Amniotic epithelial cell (primary cell): ENCODE data around the gene RALB.

ENCODE experiments used
- DNase-seq: peaks from one replicate; pipeline ENCODE4 v3.0.0-alpha.2; 2010; ENCODE audit warnings: low read depth

The RALB gene

DNA sequence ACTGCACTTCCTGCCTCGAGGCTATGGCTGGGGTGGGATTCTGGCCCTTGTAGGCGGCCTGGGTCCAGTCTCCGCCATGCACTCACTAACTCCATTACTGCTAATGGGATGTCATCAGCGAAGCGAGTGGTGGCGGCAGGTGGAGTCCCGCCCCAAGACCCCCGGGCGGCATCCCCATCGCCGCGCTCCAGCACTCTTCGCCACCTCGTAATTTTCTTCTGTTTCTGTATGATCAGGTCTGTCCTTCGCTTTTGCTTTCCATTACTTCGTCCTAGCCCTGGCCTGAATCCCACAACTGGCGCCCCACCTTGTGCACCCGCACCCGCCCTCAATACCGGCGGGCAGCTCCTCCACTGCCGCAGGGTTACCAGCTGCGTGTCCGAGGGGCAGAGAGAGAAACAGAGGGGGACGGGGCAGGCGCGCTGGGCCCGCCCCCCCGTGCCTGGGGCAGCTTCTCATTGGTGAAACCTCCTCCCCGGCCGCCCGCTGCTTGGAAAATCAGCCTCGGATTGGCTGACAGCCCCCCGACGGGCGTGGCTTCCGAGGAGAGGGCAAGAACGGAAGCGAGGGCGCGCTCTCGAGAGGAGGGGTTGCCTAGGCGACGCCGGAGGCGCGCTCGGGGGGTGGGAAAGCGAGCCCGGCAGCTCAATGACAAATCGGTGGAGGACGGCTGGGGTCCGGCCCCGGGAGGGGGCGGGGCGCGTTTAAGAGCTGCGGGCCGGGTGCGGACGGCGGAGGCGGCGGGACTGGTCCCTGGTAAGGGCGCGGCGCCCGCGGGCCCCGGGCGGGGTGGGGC is at the start of gene RALB:
Gene RALB, plus strand, starts transcription at position 628 of the 796 bp plus-strand sequence. CDS start 25,813 bp downstream, outside the sequence.
- DNase-seq = peak; percentile 96

- DNase-seq = no peak
Observed at GRCh38 chr2:120203251-120204021, 49.2 kb upstream of the RALB start.

DNA sequence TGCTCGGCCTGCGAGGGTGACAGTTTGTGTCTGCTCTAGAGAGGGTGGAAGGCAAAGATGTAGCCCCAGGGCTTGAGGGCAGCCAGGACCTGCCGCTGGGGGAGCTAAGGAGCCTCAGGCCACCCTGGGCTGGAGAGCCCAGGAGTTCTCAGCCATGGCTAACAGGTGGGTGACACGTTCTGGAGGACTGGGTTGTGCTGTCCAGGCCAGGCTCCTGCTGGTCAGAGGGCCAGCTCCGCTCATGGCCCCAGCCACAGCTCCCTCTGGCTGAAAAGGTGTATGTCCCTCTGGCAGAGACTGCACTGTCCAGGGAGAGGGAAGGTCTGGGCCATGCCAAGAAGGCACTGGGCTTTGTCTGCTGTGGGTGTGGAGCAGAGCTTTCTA is 48.6 kb upstream of the RALB start:
- DNase-seq = no peak

GRCh38 chr2:120204417-120204816 is 48.2 kb upstream of the RALB start:
- no peak for DNase-seq

GRCh38 chr2:120204945-120205670 is 47.5 kb upstream of the RALB start:
- DNase-seq = no peak

GRCh38 chr2:120206022-120206581 is 46.5 kb upstream of the RALB start:
- DNase-seq = no peak

- no peak for DNase-seq
Observed at GRCh38 chr2:120208381-120209353, 44.0 kb upstream of the RALB start.

- no peak for DNase-seq
Observed at GRCh38 chr2:120209427-120210269, 43.0 kb upstream of the RALB start.

GRCh38 chr2:120210270-120210693 is 42.4 kb upstream of the RALB start:
- no peak for DNase-seq

DNA sequence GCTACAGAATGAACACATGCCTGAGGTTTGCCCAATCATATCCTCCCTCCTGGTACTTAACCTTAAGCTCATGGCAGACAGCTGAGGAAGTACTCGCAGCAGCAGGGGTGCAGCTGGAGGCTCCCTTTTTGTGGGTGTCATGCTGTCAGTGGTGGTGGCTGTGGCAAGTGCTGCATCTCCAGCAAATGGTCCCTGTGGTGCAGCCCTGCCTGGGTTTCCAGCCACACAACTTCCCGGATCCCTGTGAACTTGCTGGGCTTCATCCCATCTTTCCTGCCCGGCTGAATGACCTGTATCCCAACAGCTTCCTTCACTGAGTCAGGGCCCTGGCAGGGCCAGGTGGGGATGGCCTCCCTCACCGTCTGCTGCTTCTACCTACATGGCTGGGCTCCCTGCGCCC is 34.5 kb upstream of the RALB start:
- DNase-seq = no peak

DNA sequence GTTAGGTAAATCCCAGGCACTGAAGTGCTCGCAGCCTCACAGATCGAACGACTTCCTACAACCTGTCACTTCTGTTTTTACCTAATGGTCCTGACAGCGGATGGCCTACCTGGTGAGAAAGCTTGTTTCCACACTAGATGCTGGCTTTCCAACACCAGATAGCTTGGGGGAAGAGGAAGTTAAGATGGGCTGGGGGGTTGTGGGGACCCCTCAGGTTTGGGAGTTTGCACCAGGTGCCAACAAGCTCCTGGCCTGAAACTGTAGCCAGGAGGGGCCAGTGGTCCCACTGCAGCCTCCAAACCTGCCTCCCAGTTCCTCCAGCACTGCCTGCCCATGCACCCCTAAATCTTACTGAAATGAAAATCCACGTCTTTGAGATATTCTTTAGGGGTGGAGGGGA is 33.4 kb upstream of the RALB start:
- DNase-seq = no peak

GRCh38 chr2:120219766-120220165 is 32.9 kb upstream of the RALB start:
- no peak for DNase-seq

DNA sequence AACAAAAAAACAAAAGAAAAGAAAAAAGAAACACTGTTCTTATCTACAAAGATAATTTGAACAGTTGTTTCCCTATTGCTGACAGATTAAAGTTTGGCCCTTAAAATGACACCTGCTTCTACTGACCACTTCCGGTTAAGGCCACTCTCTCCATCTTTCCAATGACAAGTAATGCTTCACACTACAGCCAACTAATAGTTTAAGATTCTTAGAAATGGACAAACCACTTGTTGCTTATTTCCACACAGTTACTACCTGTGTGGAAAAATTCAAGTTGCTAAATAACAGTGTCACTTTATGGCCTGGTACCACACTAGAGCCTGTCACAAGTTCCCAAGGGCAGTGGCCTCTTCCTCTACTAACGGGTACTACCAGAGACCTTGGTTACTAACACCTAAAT is 31.9 kb upstream of the RALB start:
- DNase-seq = no peak

DNA sequence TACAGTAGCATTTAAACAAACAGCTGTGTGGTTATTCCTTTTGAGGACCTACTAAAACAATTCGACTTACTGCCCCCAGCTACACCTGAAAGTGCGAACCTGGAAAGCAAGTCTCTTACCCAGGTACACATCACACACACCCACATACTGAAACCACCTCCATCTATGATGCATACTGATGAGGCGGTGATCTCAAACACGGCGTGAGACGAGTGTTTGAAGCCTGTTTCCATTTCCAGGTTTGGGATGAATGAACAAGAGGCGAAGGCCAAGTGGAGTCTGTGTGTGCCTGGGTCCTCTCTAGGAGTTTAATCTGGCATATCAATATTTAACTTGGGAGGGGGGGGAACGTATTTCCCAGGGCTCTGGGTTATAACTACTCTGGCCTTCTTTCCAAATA is 31.0 kb upstream of the RALB start:
- DNase-seq = no peak

- DNase-seq = no peak
Observed at GRCh38 chr2:120222186-120223033, 30.2 kb upstream of the RALB start.

GRCh38 chr2:120223034-120223912 is 29.4 kb upstream of the RALB start, which contains the start of gene TMEM185B:
Gene TMEM185B, minus strand, starts transcription at chr2:120223400. Its CDS starts 424 bp downstream, at chr2:120222976.
- DNase-seq = peak; percentile 75

DNA sequence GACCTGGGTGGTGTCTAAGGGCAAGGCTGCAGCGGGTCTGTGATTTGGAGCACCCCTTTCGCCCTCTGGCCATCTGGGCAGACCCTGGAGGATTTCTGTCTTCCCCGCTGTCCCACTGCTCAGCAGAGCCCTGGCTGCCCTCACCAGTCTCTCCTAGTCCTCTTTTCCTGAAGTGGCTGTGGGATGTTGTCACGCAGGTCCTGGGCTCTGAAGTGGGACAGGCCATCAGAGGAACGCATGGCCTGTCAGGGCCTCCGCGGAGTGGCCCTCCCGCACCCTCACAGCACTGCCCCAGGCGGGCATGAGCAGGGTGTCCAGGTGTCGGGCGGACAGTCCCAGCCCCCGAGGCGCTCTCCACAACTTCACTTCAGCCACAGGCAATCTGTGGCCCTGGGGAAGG is 28.4 kb upstream of the RALB start:
- no peak for DNase-seq
